AG10803 (cell line): ENCODE results near the gene SLC5A6.

Experiments
- DNase-seq: peaks from one replicate; pipeline ENCODE4 v3.0.0; 2010; ENCODE audit warnings: low read depth
- H3K4me3 ChIP-seq: 2 replicates; pipeline ENCODE4 v1.5.1; 2011; ENCODE audit warnings: mild to moderate bottlenecking, low read length, control low read depth
- CTCF ChIP-seq: conservative IDR thresholded peaks from 2 replicates; pipeline ENCODE4 v1.5.1; 2011; ENCODE audit warnings: mild to moderate bottlenecking, low read length, control low read depth, inconsistent platforms

The SLC5A6 gene

DNA sequence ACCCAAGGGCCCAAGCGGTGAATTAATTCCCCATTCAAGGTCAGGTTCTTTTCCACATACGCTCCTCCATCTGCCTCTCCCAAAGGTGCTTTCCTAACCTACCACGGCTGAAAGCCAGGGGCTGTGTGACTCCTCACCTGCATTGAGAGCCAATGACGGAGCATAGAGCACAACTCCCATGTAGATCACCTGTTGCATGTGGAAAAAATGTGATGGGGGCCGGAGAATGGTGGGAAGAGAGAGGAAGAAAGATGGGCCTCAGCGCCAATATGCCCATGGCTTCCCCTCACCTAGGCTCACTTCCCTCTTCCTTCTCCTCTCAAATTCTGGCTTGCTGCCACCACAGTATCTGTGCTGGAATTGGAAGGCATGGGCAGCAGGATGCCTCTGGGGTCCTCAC lies 5.7 kb downstream of the SLC5A6 start:
- TF ChIP-seq CTCF = no peak
- H3K4me3 ChIP-seq = no peak overlapping the region
- DNase-seq = no peak

DNA sequence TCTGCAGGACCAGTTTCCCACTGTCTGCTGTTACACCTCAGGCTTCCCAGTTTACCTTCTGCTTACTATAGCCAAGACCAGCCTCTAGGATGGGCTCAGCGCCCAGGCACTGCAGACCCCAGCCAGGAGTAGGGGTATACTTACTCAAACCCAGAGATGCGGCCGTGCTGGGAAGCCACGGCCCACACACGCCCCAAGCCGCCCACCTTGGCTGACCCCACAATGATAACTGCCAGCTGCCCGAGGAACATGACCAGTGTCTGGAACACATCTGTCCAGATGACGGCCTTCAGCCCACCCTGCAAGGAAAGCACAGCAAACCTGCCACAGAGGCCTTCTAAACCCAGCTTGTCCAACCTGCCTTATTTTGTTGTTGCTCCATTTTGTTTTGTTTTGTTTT lies 6.9 kb downstream of the SLC5A6 start:
- no peak for DNase-seq
- TF ChIP-seq CTCF = no peak
- no peak overlapping the region for H3K4me3 ChIP-seq

DNA sequence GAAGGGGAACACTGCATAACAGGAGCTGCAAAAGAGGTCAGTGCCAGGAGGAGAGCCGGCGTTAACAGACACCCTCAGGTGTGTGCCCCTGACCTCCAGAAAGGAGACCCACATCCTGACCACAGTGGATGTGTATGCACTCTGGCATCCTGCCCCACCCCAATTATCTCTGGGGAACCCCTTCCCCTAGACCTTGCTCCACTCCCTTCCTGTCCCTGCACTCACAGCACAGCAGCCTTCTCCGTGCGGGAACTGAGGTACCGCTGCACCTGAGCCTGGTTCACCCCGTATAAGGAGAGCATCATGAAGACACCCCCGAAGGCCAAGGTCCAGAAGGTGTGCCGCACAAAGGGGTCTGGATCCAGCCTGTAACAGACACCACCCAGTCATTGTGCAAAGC lies 7.5 kb downstream of the SLC5A6 start:
- no peak overlapping the region for H3K4me3 ChIP-seq
- no peak for TF ChIP-seq CTCF
- no peak for DNase-seq

DNA sequence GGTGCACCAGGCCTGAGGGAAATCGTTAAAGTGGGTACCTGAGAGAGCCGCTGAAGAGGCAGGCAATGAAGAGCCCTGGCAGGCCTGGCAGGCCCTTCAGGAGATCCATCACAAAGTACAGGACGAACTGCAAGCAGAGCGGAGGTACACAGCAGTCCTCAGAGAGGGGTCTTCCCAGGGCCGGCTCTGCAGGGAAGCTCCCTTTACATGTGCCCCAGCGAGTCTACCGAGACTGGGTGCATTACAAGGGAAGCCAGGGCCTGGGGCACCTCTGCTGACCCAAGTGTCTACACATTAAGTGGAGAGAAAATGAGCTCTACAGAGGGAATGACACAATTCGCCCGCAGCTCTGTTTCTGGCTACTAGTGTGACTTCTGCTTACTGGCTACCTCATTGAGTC lies 8.3 kb downstream of the SLC5A6 start:
- DNase-seq = no peak
- TF ChIP-seq CTCF = no peak
- H3K4me3 ChIP-seq = no peak overlapping the region

- no peak for TF ChIP-seq CTCF
- no peak for DNase-seq
- no peak overlapping the region for H3K4me3 ChIP-seq
These were observed 9.2 kb downstream of the SLC5A6 start for GRCh38 chr2:27202854-27203253.

- DNase-seq = no peak
- no peak for TF ChIP-seq CTCF
- no peak overlapping the region for H3K4me3 ChIP-seq
These were observed 10.4 kb downstream of the SLC5A6 start for GRCh38 chr2:27201675-27202074.

DNA sequence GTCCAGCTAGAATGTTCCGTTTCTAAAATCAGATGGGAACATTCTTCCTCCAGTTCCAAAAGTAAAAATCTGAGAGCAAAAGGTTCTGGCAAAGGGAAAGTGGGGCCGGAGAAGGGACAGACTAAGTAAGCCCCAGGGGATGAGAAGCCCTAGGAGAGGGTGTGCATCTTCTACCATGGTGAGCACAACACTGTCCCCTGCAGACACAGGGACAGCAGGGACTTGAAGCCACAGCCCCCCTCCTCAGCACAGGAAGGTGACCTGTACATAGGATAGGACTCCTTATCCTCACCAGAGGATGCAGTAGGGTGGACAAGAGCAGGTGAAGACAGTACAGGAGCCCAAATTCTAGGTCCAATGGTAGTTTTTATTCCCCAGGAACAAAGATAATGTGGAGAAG lies 12.8 kb downstream of the SLC5A6 start:
- no peak for TF ChIP-seq CTCF
- H3K4me3 ChIP-seq = no peak overlapping the region
- no peak for DNase-seq
